Measurements from ENCODE around the gene MN1.

The MN1 gene

GRCh38 chr22:27785831-27786230 lies 15.7 kb downstream of the MN1 start:
- TF ChIP-seq, protein P1, sequence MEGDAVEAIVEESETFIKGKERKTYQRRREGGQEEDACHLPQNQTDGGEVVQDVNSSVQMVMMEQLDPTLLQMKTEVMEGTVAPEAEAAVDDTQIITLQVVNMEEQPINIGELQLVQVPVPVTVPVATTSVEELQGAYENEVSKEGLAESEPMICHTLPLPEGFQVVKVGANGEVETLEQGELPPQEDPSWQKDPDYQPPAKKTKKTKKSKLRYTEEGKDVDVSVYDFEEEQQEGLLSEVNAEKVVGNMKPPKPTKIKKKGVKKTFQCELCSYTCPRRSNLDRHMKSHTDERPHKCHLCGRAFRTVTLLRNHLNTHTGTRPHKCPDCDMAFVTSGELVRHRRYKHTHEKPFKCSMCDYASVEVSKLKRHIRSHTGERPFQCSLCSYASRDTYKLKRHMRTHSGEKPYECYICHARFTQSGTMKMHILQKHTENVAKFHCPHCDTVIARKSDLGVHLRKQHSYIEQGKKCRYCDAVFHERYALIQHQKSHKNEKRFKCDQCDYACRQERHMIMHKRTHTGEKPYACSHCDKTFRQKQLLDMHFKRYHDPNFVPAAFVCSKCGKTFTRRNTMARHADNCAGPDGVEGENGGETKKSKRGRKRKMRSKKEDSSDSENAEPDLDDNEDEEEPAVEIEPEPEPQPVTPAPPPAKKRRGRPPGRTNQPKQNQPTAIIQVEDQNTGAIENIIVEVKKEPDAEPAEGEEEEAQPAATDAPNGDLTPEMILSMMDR (IDR thresholded peaks at IDR 0.05; ENCODE audit: control insufficient read depth, extremely low read depth, insufficient read depth) = no peak
- H3K4me3 ChIP-seq (ENCODE audit: low read depth, low read length) = no peak overlapping the region
- DNase-seq (ENCODE audit: low read depth) = no peak

- DNase-seq (ENCODE audit: low read depth) = no peak
- H3K4me3 ChIP-seq (ENCODE audit: low read depth, low read length) = no peak overlapping the region
- TF ChIP-seq, protein P1 (IDR thresholded peaks at IDR 0.05; ENCODE audit: control insufficient read depth, extremely low read depth, insufficient read depth) = no peak
These were observed 17.5 kb downstream of the MN1 start for GRCh38 chr22:27784120-27784475.

DNA sequence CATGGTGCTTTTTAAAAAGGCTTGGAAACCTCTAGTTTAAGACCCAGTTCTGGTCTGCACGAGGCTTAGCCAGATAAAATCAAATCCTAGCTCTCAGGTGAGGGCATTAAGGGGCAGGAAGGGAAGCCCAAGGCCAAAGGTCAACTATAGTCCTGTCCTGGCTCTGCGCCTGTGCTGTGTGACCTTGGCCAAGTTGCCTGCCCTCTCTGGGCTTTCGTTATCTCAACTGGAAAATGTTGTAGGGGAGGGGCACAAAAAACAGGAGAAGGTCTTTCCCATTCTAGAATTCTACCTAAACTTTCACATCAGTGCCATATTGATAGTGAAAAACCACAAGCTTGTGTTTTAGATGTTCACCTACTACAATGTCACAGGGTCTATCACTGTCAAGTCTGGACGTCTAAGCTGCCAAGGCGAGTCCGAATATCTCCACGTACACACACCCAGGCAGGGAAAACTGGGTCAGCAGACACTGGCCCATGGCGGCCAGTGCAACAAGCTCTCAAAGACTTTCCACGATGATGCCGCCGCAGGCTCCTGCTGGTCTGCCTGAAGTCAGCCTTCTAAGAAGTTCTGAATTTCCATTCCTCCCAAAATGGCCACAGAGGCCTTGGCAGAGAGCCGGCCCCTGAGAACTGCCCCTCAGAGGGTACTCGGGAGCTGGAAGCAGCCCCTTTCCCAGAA lies 18.0 kb downstream of the MN1 start:
- DNase-seq (ENCODE audit: low read depth) = no peak
- TF ChIP-seq, protein P1 (IDR thresholded peaks at IDR 0.05; ENCODE audit: control insufficient read depth, extremely low read depth, insufficient read depth) = no peak
- no peak overlapping the region for H3K4me3 ChIP-seq (ENCODE audit: low read depth, low read length)

GRCh38 chr22:27782088-27782487 lies 19.5 kb downstream of the MN1 start:
- no peak overlapping the region for H3K4me3 ChIP-seq (ENCODE audit: low read depth, low read length)
- no peak for DNase-seq (ENCODE audit: low read depth)
- TF ChIP-seq, protein P1 (IDR thresholded peaks at IDR 0.05; ENCODE audit: control insufficient read depth, extremely low read depth, insufficient read depth) = no peak

- no peak for DNase-seq (ENCODE audit: low read depth)
- TF ChIP-seq, protein P1 (IDR thresholded peaks at IDR 0.05; ENCODE audit: control insufficient read depth, extremely low read depth, insufficient read depth) = no peak
These were observed 21.4 kb downstream of the MN1 start for GRCh38 chr22:27780161-27780575.

GRCh38 chr22:27779643-27780042 lies 21.9 kb downstream of the MN1 start:
- H3K4me3 ChIP-seq (ENCODE audit: low read depth, low read length) = no peak overlapping the region

More at GRCh38 chr22:27780161-27780575, 21.4 kb downstream of the MN1 start:
- no peak overlapping the region for H3K4me3 ChIP-seq (ENCODE audit: low read depth, low read length)

More at GRCh38 chr22:27779643-27780042, 21.9 kb downstream of the MN1 start:
- DNase-seq (ENCODE audit: low read depth) = no peak
- TF ChIP-seq, protein P1 (IDR thresholded peaks at IDR 0.05; ENCODE audit: control insufficient read depth, extremely low read depth, insufficient read depth) = no peak

All from LNCaP clone FGC (cell line).